ENCODE data around the gene NACC2. TPM values are rescaled to one million over a fixed set of nuclear protein-coding genes. Genes with fewer than 3 reads are reported as not detected.

The NACC2 gene
- total and polyA plus RNA-seq, 2 experiments from 2014 or later, result 3.8 to 20.8 TPM

DNA sequence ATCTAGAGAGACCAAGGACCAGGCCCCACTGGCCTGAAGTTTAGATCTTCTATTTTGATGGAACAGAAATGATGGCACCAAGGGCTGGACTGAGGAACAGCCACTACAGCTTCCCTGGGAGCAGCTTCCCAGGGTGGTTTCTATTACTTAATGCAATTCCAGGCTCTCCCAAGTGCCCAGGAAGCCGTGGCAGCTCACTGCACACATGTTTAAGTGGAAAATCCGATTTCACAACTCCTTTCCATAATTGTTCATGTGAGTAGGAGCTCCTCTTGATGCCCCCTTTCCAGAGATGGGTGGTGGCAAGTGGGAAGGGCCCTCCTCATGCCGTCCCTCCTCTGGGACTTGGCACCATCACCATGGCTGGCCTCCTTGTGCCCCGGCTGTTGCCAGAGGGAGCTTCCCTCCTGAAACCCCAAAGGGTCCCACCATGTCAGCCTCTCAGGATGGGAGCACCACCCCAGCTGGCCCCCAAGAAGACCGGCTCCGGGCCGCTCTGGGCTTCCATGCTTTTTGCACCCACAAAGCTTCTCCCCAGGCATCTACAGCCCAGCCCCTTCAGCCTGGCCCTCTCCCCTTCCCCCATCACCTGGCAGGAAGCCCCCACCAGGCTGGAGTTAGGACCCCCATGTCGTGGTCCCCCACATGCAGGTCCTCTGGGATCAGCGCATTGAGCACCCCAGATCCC lies 124.8 kb downstream of the NACC2 start:
- H2AFZ ChIP-seq, result no peak overlapping the region
- DNase-seq (ENCODE audit: low spot score) (no peak), ATAC-seq (no peak)
- no peaks in the 10 kb centered on the region for H3K36me3 ChIP-seq (ENCODE audit: insufficient read depth)
- no peak overlapping the region for H3K27ac ChIP-seq (ENCODE audit: low read depth)
- H3F3A ChIP-seq (replicated peaks; ENCODE audit: low read depth), result no peaks in the 10 kb centered on the region; the same call in 1 of the 2 replicates
- no peaks in the 10 kb centered on the region for H3K9me2 ChIP-seq (ENCODE audit: insufficient read depth)
- no peaks in the 10 kb centered on the region for H3K4me1 ChIP-seq (ENCODE audit: insufficient read depth)
- no peaks in the 10 kb centered on the region for H3K27me3 ChIP-seq (ENCODE audit: insufficient read depth)
- peaks cover 15% of the 10 kb centered on the region for H3K27me3 Mint-ChIP-seq (ENCODE audit: insufficient read depth, low read depth, poor library complexity)
- no peak overlapping the region; the same call in 2 of the 3 replicates for H3K4me3 Mint-ChIP-seq
- H3K4me3 ChIP-seq, result no peak overlapping the region
- H3K4me1 Mint-ChIP-seq, result peaks cover 27% of the 10 kb centered on the region
- no peaks in the 10 kb centered on the region for H3K9me3 Mint-ChIP-seq
- TF ChIP-seq, protein P1, sequence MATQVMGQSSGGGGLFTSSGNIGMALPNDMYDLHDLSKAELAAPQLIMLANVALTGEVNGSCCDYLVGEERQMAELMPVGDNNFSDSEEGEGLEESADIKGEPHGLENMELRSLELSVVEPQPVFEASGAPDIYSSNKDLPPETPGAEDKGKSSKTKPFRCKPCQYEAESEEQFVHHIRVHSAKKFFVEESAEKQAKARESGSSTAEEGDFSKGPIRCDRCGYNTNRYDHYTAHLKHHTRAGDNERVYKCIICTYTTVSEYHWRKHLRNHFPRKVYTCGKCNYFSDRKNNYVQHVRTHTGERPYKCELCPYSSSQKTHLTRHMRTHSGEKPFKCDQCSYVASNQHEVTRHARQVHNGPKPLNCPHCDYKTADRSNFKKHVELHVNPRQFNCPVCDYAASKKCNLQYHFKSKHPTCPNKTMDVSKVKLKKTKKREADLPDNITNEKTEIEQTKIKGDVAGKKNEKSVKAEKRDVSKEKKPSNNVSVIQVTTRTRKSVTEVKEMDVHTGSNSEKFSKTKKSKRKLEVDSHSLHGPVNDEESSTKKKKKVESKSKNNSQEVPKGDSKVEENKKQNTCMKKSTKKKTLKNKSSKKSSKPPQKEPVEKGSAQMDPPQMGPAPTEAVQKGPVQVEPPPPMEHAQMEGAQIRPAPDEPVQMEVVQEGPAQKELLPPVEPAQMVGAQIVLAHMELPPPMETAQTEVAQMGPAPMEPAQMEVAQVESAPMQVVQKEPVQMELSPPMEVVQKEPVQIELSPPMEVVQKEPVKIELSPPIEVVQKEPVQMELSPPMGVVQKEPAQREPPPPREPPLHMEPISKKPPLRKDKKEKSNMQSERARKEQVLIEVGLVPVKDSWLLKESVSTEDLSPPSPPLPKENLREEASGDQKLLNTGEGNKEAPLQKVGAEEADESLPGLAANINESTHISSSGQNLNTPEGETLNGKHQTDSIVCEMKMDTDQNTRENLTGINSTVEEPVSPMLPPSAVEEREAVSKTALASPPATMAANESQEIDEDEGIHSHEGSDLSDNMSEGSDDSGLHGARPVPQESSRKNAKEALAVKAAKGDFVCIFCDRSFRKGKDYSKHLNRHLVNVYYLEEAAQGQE (IDR thresholded peaks at IDR 0.05; ENCODE audit: unreplicated experiment), result no peak
- TF ChIP-seq EZH2phosphoT487 (IDR thresholded peaks at IDR 0.05; ENCODE audit: unreplicated experiment) (no peak), CREB1 (CRISPR knock-in tag; IDR thresholded peaks at IDR 0.05; ENCODE audit: low read depth) (no peak), NANOG (IDR thresholded peaks at IDR 0.05; ENCODE audit: borderline replicate concordance) (no peak), POLR2AphosphoS5 (IDR thresholded peaks at IDR 0.05; ENCODE audit: low read depth) (no peak), STAT1 (IDR thresholded peaks at IDR 0.05; ENCODE audit: unreplicated experiment) (no peak), EZH2 (IDR thresholded peaks at IDR 0.05; ENCODE audit: low read depth, unreplicated experiment) (no peak), ZNF331 (CRISPR knock-in tag; IDR thresholded peaks at IDR 0.05; ENCODE audit: low read depth) (no peak), ZNF114 (CRISPR knock-in tag; IDR thresholded peaks at IDR 0.05) (no peak), JUNB (IDR thresholded peaks at IDR 0.05; ENCODE audit: unreplicated experiment) (no peak)
- TF ChIP-seq, protein P2, sequence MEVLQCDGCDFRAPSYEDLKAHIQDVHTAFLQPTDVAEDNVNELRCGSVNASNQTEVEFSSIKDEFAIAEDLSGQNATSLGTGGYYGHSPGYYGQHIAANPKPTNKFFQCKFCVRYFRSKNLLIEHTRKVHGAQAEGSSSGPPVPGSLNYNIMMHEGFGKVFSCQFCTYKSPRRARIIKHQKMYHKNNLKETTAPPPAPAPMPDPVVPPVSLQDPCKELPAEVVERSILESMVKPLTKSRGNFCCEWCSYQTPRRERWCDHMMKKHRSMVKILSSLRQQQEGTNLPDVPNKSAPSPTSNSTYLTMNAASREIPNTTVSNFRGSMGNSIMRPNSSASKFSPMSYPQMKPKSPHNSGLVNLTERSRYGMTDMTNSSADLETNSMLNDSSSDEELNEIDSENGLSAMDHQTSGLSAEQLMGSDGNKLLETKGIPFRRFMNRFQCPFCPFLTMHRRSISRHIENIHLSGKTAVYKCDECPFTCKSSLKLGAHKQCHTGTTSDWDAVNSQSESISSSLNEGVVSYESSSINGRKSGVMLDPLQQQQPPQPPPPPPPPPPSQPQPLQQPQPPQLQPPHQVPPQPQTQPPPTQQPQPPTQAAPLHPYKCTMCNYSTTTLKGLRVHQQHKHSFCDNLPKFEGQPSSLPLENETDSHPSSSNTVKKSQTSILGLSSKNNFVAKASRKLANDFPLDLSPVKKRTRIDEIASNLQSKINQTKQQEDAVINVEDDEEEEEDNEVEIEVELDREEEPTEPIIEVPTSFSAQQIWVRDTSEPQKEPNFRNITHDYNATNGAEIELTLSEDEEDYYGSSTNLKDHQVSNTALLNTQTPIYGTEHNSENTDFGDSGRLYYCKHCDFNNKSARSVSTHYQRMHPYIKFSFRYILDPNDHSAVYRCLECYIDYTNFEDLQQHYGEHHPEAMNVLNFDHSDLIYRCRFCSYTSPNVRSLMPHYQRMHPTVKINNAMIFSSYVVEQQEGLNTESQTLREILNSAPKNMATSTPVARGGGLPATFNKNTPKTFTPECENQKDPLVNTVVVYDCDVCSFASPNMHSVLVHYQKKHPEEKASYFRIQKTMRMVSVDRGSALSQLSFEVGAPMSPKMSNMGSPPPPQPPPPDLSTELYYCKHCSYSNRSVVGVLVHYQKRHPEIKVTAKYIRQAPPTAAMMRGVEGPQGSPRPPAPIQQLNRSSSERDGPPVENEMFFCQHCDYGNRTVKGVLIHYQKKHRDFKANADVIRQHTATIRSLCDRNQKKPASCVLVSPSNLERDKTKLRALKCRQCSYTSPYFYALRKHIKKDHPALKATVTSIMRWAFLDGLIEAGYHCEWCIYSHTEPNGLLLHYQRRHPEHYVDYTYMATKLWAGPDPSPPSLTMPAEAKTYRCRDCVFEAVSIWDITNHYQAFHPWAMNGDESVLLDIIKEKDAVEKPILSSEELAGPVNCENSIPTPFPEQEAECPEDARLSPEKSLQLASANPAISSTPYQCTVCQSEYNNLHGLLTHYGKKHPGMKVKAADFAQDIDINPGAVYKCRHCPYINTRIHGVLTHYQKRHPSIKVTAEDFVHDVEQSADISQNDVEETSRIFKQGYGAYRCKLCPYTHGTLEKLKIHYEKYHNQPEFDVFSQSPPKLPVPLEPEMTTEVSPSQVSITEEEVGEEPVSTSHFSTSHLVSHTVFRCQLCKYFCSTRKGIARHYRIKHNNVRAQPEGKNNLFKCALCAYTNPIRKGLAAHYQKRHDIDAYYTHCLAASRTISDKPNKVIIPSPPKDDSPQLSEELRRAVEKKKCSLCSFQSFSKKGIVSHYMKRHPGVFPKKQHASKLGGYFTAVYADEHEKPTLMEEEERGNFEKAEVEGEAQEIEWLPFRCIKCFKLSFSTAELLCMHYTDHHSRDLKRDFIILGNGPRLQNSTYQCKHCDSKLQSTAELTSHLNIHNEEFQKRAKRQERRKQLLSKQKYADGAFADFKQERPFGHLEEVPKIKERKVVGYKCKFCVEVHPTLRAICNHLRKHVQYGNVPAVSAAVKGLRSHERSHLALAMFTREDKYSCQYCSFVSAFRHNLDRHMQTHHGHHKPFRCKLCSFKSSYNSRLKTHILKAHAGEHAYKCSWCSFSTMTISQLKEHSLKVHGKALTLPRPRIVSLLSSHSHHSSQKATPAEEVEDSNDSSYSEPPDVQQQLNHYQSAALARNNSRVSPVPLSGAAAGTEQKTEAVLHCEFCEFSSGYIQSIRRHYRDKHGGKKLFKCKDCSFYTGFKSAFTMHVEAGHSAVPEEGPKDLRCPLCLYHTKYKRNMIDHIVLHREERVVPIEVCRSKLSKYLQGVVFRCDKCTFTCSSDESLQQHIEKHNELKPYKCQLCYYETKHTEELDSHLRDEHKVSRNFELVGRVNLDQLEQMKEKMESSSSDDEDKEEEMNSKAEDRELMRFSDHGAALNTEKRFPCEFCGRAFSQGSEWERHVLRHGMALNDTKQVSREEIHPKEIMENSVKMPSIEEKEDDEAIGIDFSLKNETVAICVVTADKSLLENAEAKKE (CRISPR knock-in tag; IDR thresholded peaks at IDR 0.05), result no peak
- TF ChIP-seq, protein P3, sequence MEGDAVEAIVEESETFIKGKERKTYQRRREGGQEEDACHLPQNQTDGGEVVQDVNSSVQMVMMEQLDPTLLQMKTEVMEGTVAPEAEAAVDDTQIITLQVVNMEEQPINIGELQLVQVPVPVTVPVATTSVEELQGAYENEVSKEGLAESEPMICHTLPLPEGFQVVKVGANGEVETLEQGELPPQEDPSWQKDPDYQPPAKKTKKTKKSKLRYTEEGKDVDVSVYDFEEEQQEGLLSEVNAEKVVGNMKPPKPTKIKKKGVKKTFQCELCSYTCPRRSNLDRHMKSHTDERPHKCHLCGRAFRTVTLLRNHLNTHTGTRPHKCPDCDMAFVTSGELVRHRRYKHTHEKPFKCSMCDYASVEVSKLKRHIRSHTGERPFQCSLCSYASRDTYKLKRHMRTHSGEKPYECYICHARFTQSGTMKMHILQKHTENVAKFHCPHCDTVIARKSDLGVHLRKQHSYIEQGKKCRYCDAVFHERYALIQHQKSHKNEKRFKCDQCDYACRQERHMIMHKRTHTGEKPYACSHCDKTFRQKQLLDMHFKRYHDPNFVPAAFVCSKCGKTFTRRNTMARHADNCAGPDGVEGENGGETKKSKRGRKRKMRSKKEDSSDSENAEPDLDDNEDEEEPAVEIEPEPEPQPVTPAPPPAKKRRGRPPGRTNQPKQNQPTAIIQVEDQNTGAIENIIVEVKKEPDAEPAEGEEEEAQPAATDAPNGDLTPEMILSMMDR (conservative IDR thresholded peaks at IDR 0.05; ENCODE audit: low read depth in 2 of 2), result no peak
- TF ChIP-seq, protein P4, sequence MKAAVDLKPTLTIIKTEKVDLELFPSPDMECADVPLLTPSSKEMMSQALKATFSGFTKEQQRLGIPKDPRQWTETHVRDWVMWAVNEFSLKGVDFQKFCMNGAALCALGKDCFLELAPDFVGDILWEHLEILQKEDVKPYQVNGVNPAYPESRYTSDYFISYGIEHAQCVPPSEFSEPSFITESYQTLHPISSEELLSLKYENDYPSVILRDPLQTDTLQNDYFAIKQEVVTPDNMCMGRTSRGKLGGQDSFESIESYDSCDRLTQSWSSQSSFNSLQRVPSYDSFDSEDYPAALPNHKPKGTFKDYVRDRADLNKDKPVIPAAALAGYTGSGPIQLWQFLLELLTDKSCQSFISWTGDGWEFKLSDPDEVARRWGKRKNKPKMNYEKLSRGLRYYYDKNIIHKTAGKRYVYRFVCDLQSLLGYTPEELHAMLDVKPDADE (IDR thresholded peaks at IDR 0.05), result no peak
- no peak overlapping the region for H3K27ac Mint-ChIP-seq
- no peak overlapping the region for H3K4me2 ChIP-seq
- no peaks in the 10 kb centered on the region for H3K79me2 ChIP-seq (replicated peaks; ENCODE audit: insufficient read depth)
- H3K36me3 Mint-ChIP-seq (ENCODE audit: low read depth), result no peaks in the 10 kb centered on the region
- peaks cover 3% of the 10 kb centered on the region; the same call in 1 of the 2 replicates for H4K20me1 ChIP-seq (replicated peaks; ENCODE audit: insufficient read depth)
